ENCODE data around the gene ZMYND11.

ZMYND11 gene

DNA sequence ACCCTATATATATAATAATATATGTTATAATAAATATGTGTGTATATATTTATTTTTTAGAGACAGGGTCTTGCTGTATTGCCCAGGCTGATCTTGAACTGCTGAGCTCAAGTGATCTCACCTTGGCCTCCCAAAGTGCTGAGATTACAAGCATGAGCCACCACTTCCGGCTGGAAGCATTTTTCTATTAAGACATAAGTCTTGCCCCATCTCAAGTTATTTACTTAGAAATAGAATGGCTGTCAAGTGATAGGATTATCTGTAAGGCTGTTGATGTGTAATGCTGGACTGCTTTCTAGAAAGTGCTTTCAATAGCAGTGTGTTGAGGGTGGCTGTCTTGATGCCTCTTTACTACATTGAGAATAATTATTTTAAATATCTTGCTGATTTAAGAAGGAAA lies 65.2 kb downstream of the ZMYND11 start:
- Histone ChIP-seq H3K4me1 (ENCODE audit: control insufficient read depth in 1 of 2, insufficient read depth in 2 of 2, low read length in 2 of 2) (no peaks in the 10 kb centered on the region), H4K12ac (ENCODE audit: low read depth, low read length) (no peak overlapping the region), H3K4ac (ENCODE audit: low read depth, low read length) (no peak overlapping the region), H3K4me3 (ENCODE audit: low read depth, low read length) (no peak overlapping the region), H3K9me3 (ENCODE audit: insufficient read depth, low read depth, low read length) (no peaks in the 10 kb centered on the region), H3K14ac (ENCODE audit: low read length) (no peak overlapping the region), H4K8ac (ENCODE audit: low read depth, low read length) (no peak overlapping the region), H2BK120ac (ENCODE audit: insufficient read depth, low read length, poor library complexity) (no peak overlapping the region), H2BK12ac (ENCODE audit: low read length) (no peak overlapping the region), H2AFZ (ENCODE audit: insufficient read depth, low read length, poor library complexity) (no peak overlapping the region), H3K18ac (ENCODE audit: low read length) (no peak overlapping the region), H2AK5ac (ENCODE audit: low read length) (no peak overlapping the region), H3K27me3 (ENCODE audit: insufficient read depth, low read length) (no peaks in the 10 kb centered on the region), H2BK5ac (ENCODE audit: low read depth, low read length, poor library complexity) (no peak overlapping the region), H4K91ac (ENCODE audit: low read depth, low read length) (no peak overlapping the region), H3K23ac (ENCODE audit: low read length) (no peak overlapping the region), H3K79me1 (ENCODE audit: low read length) (no peaks in the 10 kb centered on the region), H3K4me2 (ENCODE audit: low read length) (no peak overlapping the region), H3K36me3 (ENCODE audit: control insufficient read depth in 1 of 2, insufficient read depth in 2 of 2, low read length in 2 of 2) (peaks cover 0 to 5% of the 10 kb centered on the region in 2 experiments), H3K9ac (ENCODE audit: low read length) (no peak overlapping the region), H3K27ac (ENCODE audit: low read depth, low read length) (no peak overlapping the region), H3K79me2 (ENCODE audit: control insufficient read depth, insufficient read depth, low read length, poor library complexity) (no peaks in the 10 kb centered on the region)
- DNase-seq, result no peak
- no CpG with 5 or more reads among the region's 1 CpG for WGBS (ENCODE audit: extremely low coverage, insufficient coverage, insufficient read length)

DNA sequence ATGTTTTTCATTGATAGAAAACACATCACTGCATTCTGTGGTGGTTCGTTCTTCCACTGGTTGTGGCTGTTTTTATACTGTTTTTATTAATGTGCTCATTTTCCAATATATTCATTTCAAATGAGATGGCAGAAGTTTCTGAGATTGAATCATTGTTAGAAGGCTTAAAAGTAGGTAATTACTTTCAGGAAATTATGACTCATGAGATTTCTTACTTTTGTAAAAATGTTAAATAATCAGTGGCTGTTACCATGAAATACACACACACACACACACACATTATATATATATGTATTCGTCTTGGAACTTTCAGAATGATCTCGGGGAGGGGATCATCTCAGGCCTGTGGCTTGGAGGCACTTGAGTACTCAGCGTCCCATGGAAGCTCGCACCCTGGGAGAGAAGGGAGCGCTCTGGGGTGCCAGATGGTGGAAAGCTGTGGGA lies 66.1 kb downstream of the ZMYND11 start:
- no peak overlapping the region for H2AFZ ChIP-seq (ENCODE audit: insufficient read depth, low read length, poor library complexity)
- H3K4me2 ChIP-seq (ENCODE audit: low read length), result no peak overlapping the region

GRCh38 chr10:208616-209015 lies 73.4 kb downstream of the ZMYND11 start:
- no CpG with 5 or more reads among the region's 4 CpGs for WGBS (ENCODE audit: extremely low coverage, insufficient coverage, insufficient read length)
- H2BK12ac ChIP-seq (ENCODE audit: low read length), result no peak overlapping the region
- H4K8ac ChIP-seq (ENCODE audit: low read depth, low read length), result no peak overlapping the region

More for the DNA sequence above, 66.1 kb downstream of the ZMYND11 start:
- Histone ChIP-seq H3K4me1 (ENCODE audit: control insufficient read depth in 1 of 2, insufficient read depth in 2 of 2, low read length in 2 of 2) (no peaks in the 10 kb centered on the region), H3K18ac (ENCODE audit: low read length) (no peak overlapping the region), H3K27me3 (ENCODE audit: insufficient read depth, low read length) (no peaks in the 10 kb centered on the region), H2BK5ac (ENCODE audit: low read depth, low read length, poor library complexity) (no peak overlapping the region), H3K23ac (ENCODE audit: low read length) (no peak overlapping the region), H4K91ac (ENCODE audit: low read depth, low read length) (no peak overlapping the region), H4K8ac (ENCODE audit: low read depth, low read length) (no peak overlapping the region), H2BK120ac (ENCODE audit: insufficient read depth, low read length, poor library complexity) (no peak overlapping the region), H3K4ac (ENCODE audit: low read depth, low read length) (no peak overlapping the region), H3K79me2 (ENCODE audit: control insufficient read depth, insufficient read depth, low read length, poor library complexity) (no peaks in the 10 kb centered on the region), H3K9ac (ENCODE audit: low read length) (no peak overlapping the region), H2BK12ac (ENCODE audit: low read length) (no peak overlapping the region), H3K36me3 (ENCODE audit: control insufficient read depth in 1 of 2, insufficient read depth in 2 of 2, low read length in 2 of 2) (peaks cover 0 to 5% of the 10 kb centered on the region in 2 experiments), H3K9me3 (ENCODE audit: insufficient read depth, low read depth, low read length) (no peaks in the 10 kb centered on the region), H4K12ac (ENCODE audit: low read depth, low read length) (no peak overlapping the region), H3K4me3 (ENCODE audit: low read depth, low read length) (no peak overlapping the region), H3K79me1 (ENCODE audit: low read length) (no peaks in the 10 kb centered on the region), H2AK5ac (ENCODE audit: low read length) (no peak overlapping the region), H3K14ac (ENCODE audit: low read length) (no peak overlapping the region), H3K27ac (ENCODE audit: low read depth, low read length) (no peak overlapping the region)
- no CpG with 5 or more reads among the region's 6 CpGs for WGBS (ENCODE audit: extremely low coverage, insufficient coverage, insufficient read length)
- no peak for DNase-seq

DNA sequence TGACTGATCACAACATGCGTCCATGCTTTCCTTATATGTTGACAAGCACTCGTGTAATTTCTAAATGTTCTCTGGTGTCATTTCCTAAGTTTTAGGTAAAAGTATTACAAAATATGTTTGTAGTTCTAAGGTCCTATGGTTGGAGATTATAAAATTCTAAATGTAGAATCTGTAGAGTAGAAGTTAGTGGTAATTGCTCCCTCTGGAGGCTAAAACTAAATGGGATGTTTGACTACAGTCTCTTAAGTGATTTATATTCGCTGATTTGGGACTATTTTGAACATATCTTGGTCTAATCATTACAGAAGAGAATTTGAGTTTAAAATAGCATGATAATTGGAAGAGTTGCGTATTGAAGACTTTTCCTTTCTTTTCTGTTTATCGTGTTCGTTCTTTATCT lies 74.1 kb downstream of the ZMYND11 start:
- Histone ChIP-seq H4K8ac (ENCODE audit: low read depth, low read length) (no peak overlapping the region), H4K12ac (ENCODE audit: low read depth, low read length) (no peak overlapping the region)
- WGBS (ENCODE audit: extremely low coverage, insufficient coverage, insufficient read length), result no CpG with 5 or more reads among the region's 6 CpGs

More at GRCh38 chr10:208616-209015, 73.4 kb downstream of the ZMYND11 start:
- Histone ChIP-seq H3K18ac (ENCODE audit: low read length) (no peak overlapping the region), H2AK5ac (ENCODE audit: low read length) (no peak overlapping the region), H3K36me3 (ENCODE audit: control insufficient read depth in 1 of 2, insufficient read depth in 2 of 2, low read length in 2 of 2) (peaks cover 0 to 4% of the 10 kb centered on the region in 2 experiments), H3K14ac (ENCODE audit: low read length) (no peak overlapping the region), H4K12ac (ENCODE audit: low read depth, low read length) (no peak overlapping the region), H2BK120ac (ENCODE audit: insufficient read depth, low read length, poor library complexity) (no peak overlapping the region), H3K27ac (ENCODE audit: low read depth, low read length) (no peak overlapping the region), H2BK5ac (ENCODE audit: low read depth, low read length, poor library complexity) (no peak overlapping the region), H3K4me1 (ENCODE audit: control insufficient read depth in 1 of 2, insufficient read depth in 2 of 2, low read length in 2 of 2) (peaks cover 0 to 2% of the 10 kb centered on the region in 2 experiments), H3K23ac (ENCODE audit: low read length) (no peak overlapping the region), H3K27me3 (ENCODE audit: insufficient read depth, low read length) (no peaks in the 10 kb centered on the region), H3K4me2 (ENCODE audit: low read length) (no peak overlapping the region), H3K79me1 (ENCODE audit: low read length) (no peaks in the 10 kb centered on the region), H3K79me2 (ENCODE audit: control insufficient read depth, insufficient read depth, low read length, poor library complexity) (no peaks in the 10 kb centered on the region), H2AFZ (ENCODE audit: insufficient read depth, low read length, poor library complexity) (no peak overlapping the region), H3K9ac (ENCODE audit: low read length) (peak overlapping the region; percentile 9), H4K91ac (ENCODE audit: low read depth, low read length) (no peak overlapping the region), H3K4me3 (ENCODE audit: low read depth, low read length) (no peak overlapping the region), H3K4ac (ENCODE audit: low read depth, low read length) (no peak overlapping the region), H3K9me3 (ENCODE audit: insufficient read depth, low read depth, low read length) (no peaks in the 10 kb centered on the region)
- DNase-seq, result no peak

More for the DNA sequence above, 74.1 kb downstream of the ZMYND11 start:
- H2AFZ ChIP-seq (ENCODE audit: insufficient read depth, low read length, poor library complexity), result no peak overlapping the region
- no peak overlapping the region for H3K4ac ChIP-seq (ENCODE audit: low read depth, low read length)
- no peak overlapping the region for H2BK12ac ChIP-seq (ENCODE audit: low read length)
- H3K14ac ChIP-seq (ENCODE audit: low read length), result no peak overlapping the region
- no peak overlapping the region for H2BK120ac ChIP-seq (ENCODE audit: insufficient read depth, low read length, poor library complexity)
- peaks cover 0 to 2% of the 10 kb centered on the region in 2 experiments for H3K4me1 ChIP-seq (ENCODE audit: control insufficient read depth in 1 of 2, insufficient read depth in 2 of 2, low read length in 2 of 2)
- no peaks in the 10 kb centered on the region for H3K79me1 ChIP-seq (ENCODE audit: low read length)
- no peak overlapping the region for H3K9ac ChIP-seq (ENCODE audit: low read length)
- H3K27ac ChIP-seq (ENCODE audit: low read depth, low read length), result no peak overlapping the region
- no peak overlapping the region for H3K23ac ChIP-seq (ENCODE audit: low read length)
- no peak overlapping the region for H3K4me2 ChIP-seq (ENCODE audit: low read length)
- DNase-seq, result peak in 1 of 2 donors; percentile 23
- no peak overlapping the region for H3K18ac ChIP-seq (ENCODE audit: low read length)
- no peak overlapping the region for H2AK5ac ChIP-seq (ENCODE audit: low read length)
- H3K4me3 ChIP-seq (ENCODE audit: low read depth, low read length), result no peak overlapping the region
- no peaks in the 10 kb centered on the region for H3K27me3 ChIP-seq (ENCODE audit: insufficient read depth, low read length)
- H3K36me3 ChIP-seq (ENCODE audit: control insufficient read depth in 1 of 2, insufficient read depth in 2 of 2, low read length in 2 of 2), result peaks cover 0 to 4% of the 10 kb centered on the region in 2 experiments
- no peak overlapping the region for H2BK5ac ChIP-seq (ENCODE audit: low read depth, low read length, poor library complexity)
- H3K79me2 ChIP-seq (ENCODE audit: control insufficient read depth, insufficient read depth, low read length, poor library complexity), result no peaks in the 10 kb centered on the region
- H4K91ac ChIP-seq (ENCODE audit: low read depth, low read length), result no peak overlapping the region
- H3K9me3 ChIP-seq (ENCODE audit: insufficient read depth, low read depth, low read length), result no peaks in the 10 kb centered on the region
